GM18861 (cell line): ENCODE data around the gene SCN8A.
"Not testable (repeated sequence)": the region's sequence is repeated elsewhere in the genome, so short reads cannot be mapped to it uniquely, and the experiment has no call there.

Experiments used
- ATAC-seq: cut with Tn5 transposase; IDR thresholded peaks from one replicate; pipeline ENCODE4 v1.9.1; 2021; ENCODE audit not compliant: unreplicated experiment

The SCN8A gene

GRCh38 chr12:51827925-51828818 is 237.1 kb downstream of the SCN8A start:
- ATAC-seq: no peak

- ATAC-seq: no peak
Measured at GRCh38 chr12:51829011-51829481, 238.0 kb downstream of the SCN8A start.

DNA sequence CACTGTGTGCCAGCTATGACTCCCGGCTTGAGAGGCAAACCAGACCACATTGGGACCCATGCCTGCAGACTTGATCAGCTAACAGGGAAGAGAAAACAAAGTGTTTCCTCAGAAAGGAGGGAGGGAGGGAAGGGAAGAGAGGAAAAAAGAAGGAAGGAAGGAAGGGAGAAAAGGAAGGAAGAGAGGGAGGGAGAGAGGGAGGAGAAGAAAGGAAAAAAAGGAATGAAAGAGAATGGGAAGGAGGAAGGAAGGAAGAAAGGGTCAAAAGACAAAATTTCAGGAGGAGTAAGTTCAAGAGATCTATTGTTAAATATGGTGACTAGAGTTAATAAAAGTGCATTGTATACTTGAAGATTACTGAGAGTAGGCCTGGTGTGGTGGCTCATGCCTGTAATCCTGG is 238.6 kb downstream of the SCN8A start:
- no peak for ATAC-seq

DNA sequence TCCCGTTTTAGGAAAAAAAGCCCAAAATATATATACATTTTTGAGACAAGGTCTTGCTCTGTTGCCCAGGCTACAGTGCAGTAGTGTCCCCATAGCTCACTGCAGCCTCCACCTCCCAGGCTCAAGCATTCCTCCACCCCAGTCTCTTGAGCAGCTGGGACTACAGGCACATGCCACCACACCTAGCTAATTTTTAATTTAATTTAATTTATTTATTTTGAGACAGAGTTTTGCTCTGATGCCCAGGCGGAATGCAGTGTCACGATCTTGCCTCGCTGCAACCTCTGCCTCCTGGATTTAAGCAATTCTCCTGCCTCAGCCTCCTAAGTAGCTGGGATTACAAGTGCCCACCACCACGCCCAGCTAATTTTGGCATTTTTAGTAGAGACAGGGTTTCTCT is 240.8 kb downstream of the SCN8A start:
- not testable (repeated sequence) for ATAC-seq

DNA sequence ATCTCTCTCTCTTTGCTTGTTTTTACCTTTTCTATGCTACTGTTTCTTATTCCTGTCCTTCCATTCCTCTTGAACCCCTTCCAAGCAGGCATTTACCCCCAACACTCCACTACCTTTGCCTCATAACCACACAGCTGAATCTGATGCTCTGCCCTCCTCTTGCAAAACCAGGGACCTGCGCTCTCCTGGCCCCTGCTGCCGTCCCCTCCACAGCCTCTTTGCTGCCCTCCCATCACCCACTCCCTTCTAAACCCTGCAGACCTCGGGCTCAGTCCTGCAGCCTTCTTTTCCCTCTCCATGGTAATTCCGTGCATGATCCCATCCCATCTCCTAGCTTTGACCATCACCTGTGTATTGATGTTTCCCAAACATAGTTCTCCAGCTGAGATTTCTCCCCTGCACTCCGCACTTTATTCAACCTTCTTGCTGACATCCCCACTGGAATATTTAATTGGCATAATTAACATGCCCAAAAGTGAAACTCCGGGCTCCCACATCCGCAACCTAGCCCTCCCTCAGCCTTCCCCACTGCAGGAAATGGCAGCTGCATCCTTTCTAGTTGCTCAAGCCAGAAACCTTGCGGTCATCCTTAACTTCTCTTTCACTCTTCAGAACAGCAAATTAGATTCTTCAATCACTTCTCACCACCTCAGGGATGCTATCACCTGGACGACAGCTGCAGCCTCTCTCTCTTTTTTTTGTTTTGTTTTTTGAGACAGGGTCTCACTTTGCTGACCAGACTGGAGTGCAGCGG is 241.5 kb downstream of the SCN8A start:
- ATAC-seq: no peak

DNA sequence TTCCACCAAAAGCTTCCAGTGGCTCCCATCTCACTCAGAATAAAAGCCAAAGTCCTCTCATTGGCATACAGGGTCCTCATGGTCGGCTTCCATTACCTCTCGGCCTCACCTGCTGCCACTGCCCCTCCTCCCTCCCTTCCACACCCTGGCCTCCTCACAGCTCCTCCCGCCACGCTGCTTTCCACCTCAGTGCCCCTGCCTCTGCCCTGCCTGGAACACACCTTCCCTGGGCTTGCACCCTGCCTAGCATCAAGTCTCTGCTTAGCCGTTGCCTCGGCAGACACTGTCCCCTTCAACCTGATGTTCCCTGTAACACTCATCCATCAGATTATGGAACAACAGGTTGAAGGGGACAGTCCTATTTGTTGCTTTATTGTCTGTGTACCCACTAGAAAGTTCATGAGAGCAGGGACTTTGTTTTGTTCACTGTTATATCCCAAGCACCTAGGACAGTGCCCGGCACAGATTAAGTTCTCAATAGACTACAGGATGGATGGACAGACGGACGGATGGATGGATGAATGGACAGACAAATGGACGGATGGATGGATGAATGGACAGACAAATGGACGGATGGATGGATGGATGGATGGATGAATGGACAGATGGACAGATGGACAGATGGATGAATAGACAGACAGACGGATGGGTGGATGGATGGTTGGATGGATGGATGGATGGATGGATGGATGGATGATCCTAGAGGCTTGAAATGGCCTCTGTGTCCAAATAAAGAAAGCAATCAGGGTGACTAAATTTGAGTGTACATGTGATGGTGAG is 242.6 kb downstream of the SCN8A start:
- ATAC-seq: no peak

DNA sequence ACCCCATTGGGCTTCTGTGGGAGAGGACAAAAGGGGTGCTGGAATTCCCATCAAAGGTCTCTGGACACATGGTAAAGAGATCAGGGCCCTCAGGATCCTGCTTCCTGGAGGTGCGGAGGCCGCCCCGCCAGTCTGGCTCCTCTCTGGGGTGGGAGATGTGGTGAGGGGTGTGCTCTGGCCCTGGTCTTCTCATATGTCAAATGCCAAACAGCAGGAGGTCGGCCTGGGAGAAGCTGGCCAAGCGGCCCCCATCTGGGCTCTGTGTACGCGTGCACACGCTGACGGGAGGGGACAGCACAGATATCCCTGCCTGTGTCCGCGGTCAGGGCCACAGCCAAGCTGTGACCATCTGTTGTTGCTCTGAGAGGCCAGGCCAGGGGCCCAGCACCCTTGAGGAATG is 243.4 kb downstream of the SCN8A start:
- ATAC-seq: no peak

- no peak for ATAC-seq
Measured at GRCh38 chr12:51836041-51836826, 245.2 kb downstream of the SCN8A start.

DNA sequence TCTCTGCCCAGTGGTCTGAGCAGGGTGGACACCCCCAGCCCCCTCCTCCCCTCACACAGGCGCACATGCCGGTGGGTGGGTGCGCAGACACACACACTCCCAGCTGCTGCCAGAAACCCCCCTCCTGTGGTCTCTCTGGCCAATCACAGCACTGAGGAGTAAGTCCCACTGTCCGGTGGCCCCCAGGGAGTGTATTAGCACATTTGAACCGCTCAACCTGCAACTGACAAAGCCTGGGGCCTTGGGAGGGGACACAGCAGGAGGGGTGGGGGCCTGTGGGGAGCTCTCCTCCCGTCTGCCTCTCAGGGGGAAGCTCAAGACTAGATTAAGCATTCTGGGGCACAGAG is 245.8 kb downstream of the SCN8A start:
- ATAC-seq: no peak

- ATAC-seq: no peak
Measured at GRCh38 chr12:51837286-51837685, 246.3 kb downstream of the SCN8A start.

- ATAC-seq: no peak
Measured at GRCh38 chr12:51838036-51838435, 247.0 kb downstream of the SCN8A start.

- no peak for ATAC-seq
Measured at GRCh38 chr12:51838762-51839161, 247.7 kb downstream of the SCN8A start.

- no peak for ATAC-seq
Measured at GRCh38 chr12:51839310-51839947, 248.4 kb downstream of the SCN8A start.

DNA sequence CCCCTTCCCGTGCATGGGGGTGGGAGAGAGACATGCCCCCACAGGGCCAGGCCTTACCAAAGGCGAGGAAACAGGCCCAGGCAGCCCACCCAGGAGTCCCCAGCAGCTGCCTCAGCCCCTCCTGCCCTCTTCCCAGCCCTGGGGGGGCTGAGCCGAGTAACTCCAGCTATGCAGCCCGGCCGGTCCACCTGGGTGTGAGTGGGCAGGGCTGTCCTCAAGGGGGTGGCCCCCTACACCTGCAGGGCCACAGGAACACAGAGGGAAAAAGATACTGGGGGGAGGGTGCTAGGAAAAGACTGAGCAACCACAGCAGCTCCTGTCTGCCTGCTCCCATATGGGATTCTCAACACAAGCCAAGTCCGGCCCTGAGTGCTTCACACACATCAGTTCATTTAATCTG is 249.9 kb downstream of the SCN8A start:
- no peak for ATAC-seq

DNA sequence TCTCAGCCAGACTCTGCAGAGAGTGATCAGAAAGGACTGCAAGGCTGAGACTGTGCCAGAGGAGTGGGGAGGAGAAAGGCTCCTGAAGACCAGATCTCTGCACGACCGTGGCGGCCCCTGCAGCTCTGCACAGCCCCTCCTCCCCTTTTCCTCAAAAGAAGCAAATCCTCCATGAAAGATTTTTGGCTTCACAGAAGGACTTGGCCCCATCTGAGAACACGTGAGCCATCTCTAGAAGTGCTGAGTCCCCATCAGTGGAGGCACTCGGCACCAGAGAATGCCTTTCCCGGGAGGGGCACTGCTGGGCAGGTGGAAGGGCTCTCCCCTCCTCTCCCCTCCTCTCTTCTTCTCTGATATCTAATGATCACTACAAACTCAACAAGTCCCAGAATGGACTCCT is 250.7 kb downstream of the SCN8A start:
- no peak for ATAC-seq

DNA sequence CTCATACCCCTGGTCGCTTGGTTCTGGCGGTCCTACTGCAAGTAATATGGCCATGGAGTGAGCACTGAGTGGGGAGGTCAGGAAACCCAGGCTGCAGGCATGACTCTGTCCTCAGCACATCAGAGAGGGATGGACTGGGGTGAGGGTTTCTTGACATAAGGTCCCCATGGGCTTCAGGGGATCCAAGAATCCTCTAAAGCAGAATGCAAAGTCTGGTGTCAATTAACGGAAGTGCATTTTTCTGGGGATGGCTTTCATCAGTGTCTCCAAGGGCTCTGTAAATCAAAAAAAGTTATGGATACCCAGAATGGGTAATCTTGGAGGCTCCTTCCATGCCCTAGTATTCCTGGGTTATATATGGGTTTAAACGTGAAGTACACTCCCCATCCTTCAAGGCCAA is 253.8 kb downstream of the SCN8A start:
- ATAC-seq: no peak

DNA sequence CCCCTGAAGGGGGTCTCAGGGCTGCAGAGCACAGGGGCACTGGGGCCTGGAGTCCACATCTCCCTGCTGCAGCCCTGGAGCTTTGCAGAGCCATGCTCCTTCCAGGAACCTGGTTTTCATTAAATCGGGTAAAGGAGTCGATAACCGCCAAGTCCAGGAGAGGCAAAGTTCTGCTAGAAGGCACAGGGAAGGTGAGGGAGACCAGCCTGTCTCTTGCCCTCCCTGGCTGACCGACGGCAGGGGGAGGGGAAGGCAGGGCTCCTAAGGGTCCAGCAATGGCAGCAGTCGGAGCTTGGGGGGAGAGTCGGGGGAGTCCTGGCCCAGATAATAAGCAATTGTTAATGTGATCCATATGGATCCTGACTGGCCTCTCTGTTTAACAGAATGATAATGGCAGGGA is 254.4 kb downstream of the SCN8A start:
- ATAC-seq: no peak

- no peak for ATAC-seq
Measured at GRCh38 chr12:51846271-51846691, 255.2 kb downstream of the SCN8A start.

GRCh38 chr12:51846911-51847642 is 256.0 kb downstream of the SCN8A start:
- no peak for ATAC-seq
